GM12864 (cell line): ENCODE measurements around the gene ANKRD7.

ENCODE experiments used
- DNase-seq: peaks from one replicate; pipeline ENCODE4 v3.0.0-alpha.2; 2011; ENCODE audit warnings: low read depth
- H3K4me3 ChIP-seq: 2 replicates; pipeline ENCODE4 v1.5.1; 2011; ENCODE audit warnings: mild to moderate bottlenecking, low read depth, low read length, control low read depth
- TF ChIP-seq, protein P1 (sequence below): IDR thresholded peaks from 2 replicates; pipeline ENCODE4 v1.5.1; 2011; ENCODE audit warnings: low read depth, mild to moderate bottlenecking, moderate library complexity, low read length, control low read depth, inconsistent platforms; ENCODE audit errors: missing control alignments

ANKRD7 gene

GRCh38 chr7:118214051-118214832, 10.3 kb upstream of the ANKRD7 start:
- TF ChIP-seq, protein P1, sequence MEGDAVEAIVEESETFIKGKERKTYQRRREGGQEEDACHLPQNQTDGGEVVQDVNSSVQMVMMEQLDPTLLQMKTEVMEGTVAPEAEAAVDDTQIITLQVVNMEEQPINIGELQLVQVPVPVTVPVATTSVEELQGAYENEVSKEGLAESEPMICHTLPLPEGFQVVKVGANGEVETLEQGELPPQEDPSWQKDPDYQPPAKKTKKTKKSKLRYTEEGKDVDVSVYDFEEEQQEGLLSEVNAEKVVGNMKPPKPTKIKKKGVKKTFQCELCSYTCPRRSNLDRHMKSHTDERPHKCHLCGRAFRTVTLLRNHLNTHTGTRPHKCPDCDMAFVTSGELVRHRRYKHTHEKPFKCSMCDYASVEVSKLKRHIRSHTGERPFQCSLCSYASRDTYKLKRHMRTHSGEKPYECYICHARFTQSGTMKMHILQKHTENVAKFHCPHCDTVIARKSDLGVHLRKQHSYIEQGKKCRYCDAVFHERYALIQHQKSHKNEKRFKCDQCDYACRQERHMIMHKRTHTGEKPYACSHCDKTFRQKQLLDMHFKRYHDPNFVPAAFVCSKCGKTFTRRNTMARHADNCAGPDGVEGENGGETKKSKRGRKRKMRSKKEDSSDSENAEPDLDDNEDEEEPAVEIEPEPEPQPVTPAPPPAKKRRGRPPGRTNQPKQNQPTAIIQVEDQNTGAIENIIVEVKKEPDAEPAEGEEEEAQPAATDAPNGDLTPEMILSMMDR, result no peak
- peak; percentile 59 for DNase-seq
- H3K4me3 ChIP-seq, result peak overlapping the region; percentile 54

DNA sequence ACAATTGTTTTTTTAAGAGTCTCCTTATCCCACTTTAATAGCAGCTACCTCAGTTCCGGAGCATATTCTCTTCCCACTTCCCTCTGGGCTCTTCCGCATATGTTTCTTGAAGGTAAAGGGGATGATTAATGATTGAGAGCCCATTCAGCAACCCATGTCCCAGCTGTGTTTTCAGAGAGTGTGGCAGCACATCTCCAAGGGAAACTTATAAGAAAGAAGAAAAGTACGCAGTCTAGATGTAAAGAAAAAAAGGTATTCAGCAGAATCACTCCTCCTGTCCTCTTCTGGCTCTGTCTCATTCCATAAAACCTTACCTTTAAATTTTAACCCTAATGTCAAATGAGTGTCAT, 9.7 kb upstream of the ANKRD7 start:
- TF ChIP-seq, protein P1, result no peak
- DNase-seq, result no peak
- H3K4me3 ChIP-seq, result peak overlapping the region; percentile 54

DNA sequence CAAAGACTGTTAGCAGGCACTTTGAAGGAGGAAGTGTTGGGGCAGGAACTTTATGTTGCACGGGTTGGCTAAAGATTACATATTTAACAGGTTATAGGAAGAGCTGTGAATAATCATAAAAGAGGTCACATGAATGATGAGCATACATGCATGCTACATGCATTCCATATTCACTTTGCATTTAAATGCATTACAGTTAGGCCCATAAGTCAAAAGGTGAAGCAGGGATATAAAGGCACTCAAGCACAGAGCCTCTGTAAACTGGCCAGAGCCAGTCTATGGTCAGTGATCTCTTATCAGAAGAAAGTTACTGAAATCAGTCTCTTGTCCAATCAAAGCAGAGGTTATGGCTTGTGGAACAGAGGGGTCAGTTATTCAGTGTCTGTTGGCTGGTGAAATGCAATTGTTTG, 7.3 kb upstream of the ANKRD7 start:
- TF ChIP-seq, protein P1, result no peak
- H3K4me3 ChIP-seq, result no peak overlapping the region
- DNase-seq, result no peak

DNA sequence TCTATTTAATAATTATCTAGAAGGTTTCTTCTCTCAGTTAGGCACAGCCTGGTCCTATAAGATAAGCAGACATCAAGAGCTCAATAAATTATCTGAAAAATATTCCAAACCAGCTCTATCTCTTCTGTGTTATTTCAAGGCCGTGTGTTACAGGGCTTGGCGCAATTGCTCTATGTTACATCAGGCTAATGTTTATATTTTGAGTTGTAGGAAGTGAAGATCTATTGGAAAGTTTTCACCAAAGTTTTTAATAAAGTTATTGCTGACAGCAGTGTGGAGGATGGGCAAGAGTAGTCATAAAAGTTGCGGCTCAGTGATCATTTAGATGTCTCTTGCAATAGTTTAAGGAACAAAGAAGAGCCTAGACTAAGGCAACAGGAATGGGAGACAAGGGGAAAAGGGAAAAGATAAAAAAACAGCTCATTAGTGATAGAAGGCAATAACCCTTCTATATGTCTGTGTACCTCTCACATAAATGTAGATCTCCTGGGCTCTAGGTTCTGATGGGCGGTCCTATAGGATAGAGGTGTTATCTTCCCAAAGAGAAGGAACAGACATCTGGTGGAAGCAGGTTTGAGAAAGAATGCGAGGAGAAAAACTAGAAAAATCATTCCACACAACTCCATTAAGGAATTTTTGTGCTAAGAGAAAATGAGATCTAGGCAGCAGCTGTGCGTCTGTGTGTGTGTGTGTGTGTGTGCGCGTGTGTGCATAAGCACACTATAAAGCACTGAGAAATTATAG, 5.9 kb upstream of the ANKRD7 start:
- DNase-seq, result no peak
- TF ChIP-seq, protein P1, result no peak
- H3K4me3 ChIP-seq, result no peak overlapping the region

- H3K4me3 ChIP-seq, result no peak overlapping the region
- TF ChIP-seq, protein P1, result no peak
- DNase-seq, result no peak
Measured at GRCh38 chr7:118219157-118219512, 5.4 kb upstream of the ANKRD7 start.

GRCh38 chr7:118220583-118220982, 3.9 kb upstream of the ANKRD7 start:
- TF ChIP-seq, protein P1, result no peak
- no peak for DNase-seq
- no peak overlapping the region for H3K4me3 ChIP-seq
